ENCODE data around the gene SYT1. TPM values are rescaled to one million over a fixed set of nuclear protein-coding genes. Genes with fewer than 3 reads are reported as not detected.
A peak's percentile ranks its signal among the peaks of the same experiment; 100 is the strongest.

Gene SYT1
- total and polyA plus RNA-seq, 2 of the 8 experiments (the other 6 are each of a cell fraction or from before 2014, with no cell fraction given), result 11.0 to 34.6 TPM

DNA sequence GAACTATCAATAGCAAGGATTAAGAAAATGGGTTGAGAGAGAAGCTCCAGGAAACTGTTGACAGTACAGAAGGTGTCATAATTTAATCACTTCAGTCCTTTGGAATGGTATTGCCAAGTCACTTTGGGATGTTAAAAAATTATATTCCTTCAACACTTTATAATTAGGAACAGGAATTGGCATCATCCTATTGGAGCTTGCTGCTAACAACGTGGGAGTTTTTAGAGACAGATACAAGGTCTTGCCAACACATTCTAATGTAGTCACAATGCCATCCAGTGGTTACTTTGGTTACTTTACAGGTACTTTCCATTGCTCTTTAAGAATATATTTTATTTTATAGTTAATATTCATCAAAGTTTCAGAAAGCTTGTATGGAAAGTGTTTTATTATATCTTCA lies 310.1 kb downstream of the SYT1 start:
- no peak overlapping the region for H4K8ac ChIP-seq (ENCODE audit: extremely low read depth, insufficient read depth, low read length)
- no peak overlapping the region for H3K23ac ChIP-seq (ENCODE audit: insufficient read length)
- no peak overlapping the region for H2BK20ac ChIP-seq (ENCODE audit: low read length)
- no peak overlapping the region for H4K91ac ChIP-seq (replicated peaks; ENCODE audit: insufficient read length, low read length)
- CTCF ChIA-PET (ENCODE audit: partially characterized antibody), result interaction anchor here (0.5 to 1.9 kb wide), 15 partner anchors 9 to 612 kb away, joined by 3 to 8 read pairs (median 4); no protein-coding TSS in a partner anchor
- no peaks in the 10 kb centered on the region for H3K27me3 ChIP-seq (replicated peaks in 1 of 4; ENCODE audit: control insufficient read depth in 3 of 4, extremely low read depth in 1 of 4, insufficient read depth in 3 of 4, low read length in 3 of 4)
- H2BK12ac ChIP-seq (ENCODE audit: low read depth, low read length), result no peak overlapping the region
- H3K4ac ChIP-seq (replicated peaks; ENCODE audit: insufficient read length, low read depth, low read length), result no peak overlapping the region
- H3K36me3 ChIP-seq (ENCODE audit: control insufficient read depth in 2 of 4, insufficient read depth in 4 of 4, low read length in 3 of 4), result no peaks in the 10 kb centered on the region
- no peak overlapping the region for H2AK5ac ChIP-seq (ENCODE audit: low read depth, low read length)
- no peaks in the 10 kb centered on the region for H3K9me3 ChIP-seq (ENCODE audit: insufficient read depth in 2 of 2, low read depth in 1 of 2, low read length in 1 of 2)
- no peak overlapping the region for H2BK15ac ChIP-seq (ENCODE audit: low read length)
- H3K79me1 ChIP-seq (ENCODE audit: low read depth, low read length), result no peaks in the 10 kb centered on the region
- no peaks in the 10 kb centered on the region for H3K4me1 ChIP-seq (replicated peaks in 1 of 4; ENCODE audit: control insufficient read depth in 3 of 4, insufficient read depth in 4 of 4, low read length in 3 of 4)
- no peak for DNase-seq (ENCODE audit: low read depth in 1 of 2, low spot score in 2 of 2)
- no peak overlapping the region for H2BK5ac ChIP-seq (ENCODE audit: low read depth, low read length)
- H3K18ac ChIP-seq (ENCODE audit: extremely low read depth, low read length), result no peak overlapping the region
- POLR2A ChIA-PET (ENCODE audit: partially characterized antibody), result interaction anchor here (1.2 kb wide), 1 partner anchor 8 kb away, joined by 4 read pairs; no protein-coding TSS in a partner anchor
- H3K14ac ChIP-seq (ENCODE audit: insufficient read length), result no peak overlapping the region
- no peak overlapping the region for H3K4me2 ChIP-seq (ENCODE audit: insufficient read depth in 1 of 2, low read depth in 2 of 2, low read length in 2 of 2)
- H2AFZ ChIP-seq (ENCODE audit: low read length), result no peak overlapping the region
- H4K20me1 ChIP-seq (replicated peaks in 1 of 2; ENCODE audit: control insufficient read depth in 1 of 2, insufficient read depth in 2 of 2, low read length in 2 of 2), result peaks cover 0 to 2% of the 10 kb centered on the region in 2 experiments
- no peak overlapping the region for H4K5ac ChIP-seq (ENCODE audit: insufficient read length, low read depth, low read length)
- TF ChIP-seq RXRA (IDR thresholded peaks at IDR 0.05; ENCODE audit: insufficient read depth, low read depth, low read length), result no peak
- no peak for TF ChIP-seq RNF2 (IDR thresholded peaks at IDR 0.05; ENCODE audit: borderline replicate concordance, low read depth, low read length, missing control alignments, poor library complexity, severe bottlenecking)
- TF ChIP-seq SP4 (IDR thresholded peaks at IDR 0.05; ENCODE audit: low read length), result no peak
- TF ChIP-seq EP300 (IDR thresholded peaks at IDR 0.05; ENCODE audit: borderline replicate concordance in 1 of 2, low read depth in 2 of 2, low read length in 2 of 2), result no peak
- TF ChIP-seq RAD21 (IDR thresholded peaks at IDR 0.05 in 1 of 2, conservative IDR thresholded peaks at IDR 0.05 in 1 of 2; ENCODE audit: low read depth in 2 of 2, low read length in 2 of 2), result peak; percentile 53 to 57; a peak in 3 of 4 replicates
- TF ChIP-seq POLR2A (IDR thresholded peaks at IDR 0.05; ENCODE audit: control extremely low read depth in 1 of 2, low read depth in 2 of 2, low read length in 2 of 2), result no peak
- TF ChIP-seq, protein P1, sequence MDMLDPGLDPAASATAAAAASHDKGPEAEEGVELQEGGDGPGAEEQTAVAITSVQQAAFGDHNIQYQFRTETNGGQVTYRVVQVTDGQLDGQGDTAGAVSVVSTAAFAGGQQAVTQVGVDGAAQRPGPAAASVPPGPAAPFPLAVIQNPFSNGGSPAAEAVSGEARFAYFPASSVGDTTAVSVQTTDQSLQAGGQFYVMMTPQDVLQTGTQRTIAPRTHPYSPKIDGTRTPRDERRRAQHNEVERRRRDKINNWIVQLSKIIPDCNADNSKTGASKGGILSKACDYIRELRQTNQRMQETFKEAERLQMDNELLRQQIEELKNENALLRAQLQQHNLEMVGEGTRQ (IDR thresholded peaks at IDR 0.05; ENCODE audit: low read length), result no peak
- no peak overlapping the region for H2BK120ac ChIP-seq (replicated peaks; ENCODE audit: low read depth, low read length)
- no peak overlapping the region for H3K9ac ChIP-seq (replicated peaks in 1 of 4; ENCODE audit: extremely low read depth in 1 of 4, low read depth in 3 of 4, low read length in 3 of 4)
- no peaks in the 10 kb centered on the region for H3K79me2 ChIP-seq (ENCODE audit: control insufficient read depth in 1 of 2, insufficient read depth in 2 of 2, low read length in 2 of 2)
- H3K4me3 ChIP-seq (ENCODE audit: extremely low read depth in 1 of 4, insufficient read depth in 2 of 4, low read depth in 3 of 4, low read length in 4 of 4), result no peak overlapping the region
- H3K56ac ChIP-seq (replicated peaks; ENCODE audit: insufficient read length, low read depth, low read length), result no peak overlapping the region
- FAIRE-seq, result peak; percentile 32
- 36% methylated on average over 1 of the region's 1 CpG; no CpG with 5 or more reads in 1 of the 2 experiments for WGBS, 2 experiments (ENCODE audit: extremely low coverage in 1 of 2, insufficient coverage in 1 of 2, insufficient read length in 1 of 2, insufficient replicate concordance in 2 of 2, low coverage in 1 of 2, low lambda C conversion rate in 2 of 2, missing lambda C conversion rate in 1 of 2)
- no peaks in the 10 kb centered on the region for H3K23me2 ChIP-seq (ENCODE audit: low read depth, low read length)
- H3K27ac ChIP-seq (ENCODE audit: low read depth, low read length), result no peak overlapping the region

Measured in H1 (cell line).